B cell (primary cell): ENCODE measurements around the gene IL13. TPM values are rescaled to one million over a fixed set of nuclear protein-coding genes. Genes with fewer than 3 reads are reported as not detected.
"Not testable (repeated sequence)": the region's sequence is repeated elsewhere in the genome, so short reads cannot be mapped to it uniquely, and the experiment has no call there.

Experiments
- ATAC-seq: fragments of 200-7000 bp; cut with Tn5 transposase; one replicate; pipeline ENCODE4 v1.10.0; 2021; ENCODE audit warnings: low read depth, mild to moderate bottlenecking, moderate number of reproducible peaks, moderate library complexity
- CTCF ChIA-PET: fragments of 350-600 bp; sonication (Branson Sonifier 250); formaldehyde crosslinking; loops from one replicate; lab custom pipeline; 2021; ENCODE audit warnings: antibody characterized with exemption, inconsistent platforms; lab: Charles Lee
- POLR2A ChIA-PET: fragments of 350-600 bp; sonication (Branson Sonifier 250); formaldehyde crosslinking; loops from one replicate; lab custom pipeline; 2021; ENCODE audit warnings: antibody characterized with exemption; lab: Charles Lee
- DNase-seq: peaks from one replicate; pipeline ENCODE4 v3.0.0; 2013
- H2AFZ ChIP-seq: 2 replicates; pipeline ENCODE4 v1.6.1; 2012; ENCODE audit warnings: mild to moderate bottlenecking, low read depth, low read length; ENCODE audit not compliant: insufficient read depth, poor library complexity, severe bottlenecking
- H3K27ac ChIP-seq, 2 donors: 1 replicate in 1 of 2; 2 replicates in 1 of 2; pipeline ENCODE4 v1.5.1; 2012 to 2013; ENCODE audit warnings: low read length in 2 of 2, mild to moderate bottlenecking in 2 of 2, moderate library complexity in 1 of 2
- H3K27me3 ChIP-seq, 4 experiments: fragments of 200-600 bp in 1 of 4; sonication (generic) in 1 of 4; replicated peaks in 1 of 4; 1 replicate in 2 of 4; 2 replicates in 2 of 4; pipeline versions ENCODE4 v1.6.1 to v1.7.0; 2013 to 2016; ENCODE audit warnings: low read length in 3 of 4, mild to moderate bottlenecking in 2 of 4, mixed read lengths in 1 of 4, moderate library complexity in 1 of 4; ENCODE audit not compliant: insufficient read depth in 4 of 4, control insufficient read depth in 3 of 4; ENCODE audit errors: control extremely low read depth in 1 of 4
- H3K36me3 ChIP-seq, 2 experiments: replicated peaks in 1 of 2; 1 replicate in 1 of 2; 2 replicates in 1 of 2; pipeline versions ENCODE4 v1.6.1 to v1.7.1; 2013; ENCODE audit warnings: low read length in 1 of 2; ENCODE audit not compliant: insufficient read depth in 2 of 2, control insufficient read depth in 1 of 2; ENCODE audit errors: control extremely low read depth in 1 of 2, extremely low read depth in 1 of 2
- H3K4me1 ChIP-seq, 2 donors: fragments of 200-600 bp in 1 of 2; sonication (generic) in 1 of 2; 1 replicate in 1 of 2; 2 replicates in 1 of 2; pipeline versions ENCODE4 v1.5.1 to v1.6.1; 2013 to 2017; ENCODE audit warnings: low read length in 2 of 2; ENCODE audit not compliant: control insufficient read depth in 2 of 2, insufficient read depth in 2 of 2
- H3K4me2 ChIP-seq: replicated peaks from 2 replicates; pipeline ENCODE3; 2012; ENCODE audit warnings: mild to moderate bottlenecking, low read depth, low read length; ENCODE audit not compliant: poor library complexity, severe bottlenecking
- H3K4me3 ChIP-seq, 5 experiments: fragments of 200-600 bp in 1 of 5; sonication (generic) in 1 of 5; 1 replicate in 3 of 5; 2 replicates in 2 of 5; pipeline versions ENCODE4 v1.5.1 to v1.7.0; 2011 to 2016; ENCODE audit warnings: low read length in 4 of 5, mild to moderate bottlenecking in 4 of 5, low read depth in 2 of 5, control low read depth in 1 of 5, moderate library complexity in 1 of 5; ENCODE audit not compliant: insufficient read depth in 1 of 5; ENCODE audit errors: control extremely low read depth in 1 of 5, extremely low read depth in 1 of 5
- H3K79me2 ChIP-seq: fragments of 200-600 bp; sonication (generic); one replicate; pipeline ENCODE4 v1.6.0; 2016; ENCODE audit warnings: low read length; ENCODE audit not compliant: control insufficient read depth, insufficient read depth
- H3K9ac ChIP-seq: fragments of 200-600 bp; sonication (generic); 2 replicates; pipeline ENCODE4 v1.6.1; 2017; ENCODE audit warnings: mild to moderate bottlenecking, low read length, moderate library complexity
- H3K9me3 ChIP-seq, 3 donors: one replicate each; pipeline versions ENCODE4 v1.6.1 to v1.7.1; 2013; ENCODE audit warnings: low read length in 2 of 3; ENCODE audit not compliant: control insufficient read depth in 2 of 3, insufficient read depth in 1 of 3; ENCODE audit errors: control extremely low read depth in 1 of 3
- H4K20me1 ChIP-seq: 2 replicates; pipeline ENCODE4 v1.6.0; 2012; ENCODE audit warnings: mild to moderate bottlenecking, low read length; ENCODE audit not compliant: insufficient read depth, control insufficient read depth, poor library complexity, severe bottlenecking
- H3K27ac Mint-ChIP-seq: one replicate; pipeline ENCODE4 v1.8.0; 2021; ENCODE audit warnings: mixed read lengths
- H3K27me3 Mint-ChIP-seq: one replicate; pipeline ENCODE4 v1.8.0; 2021; ENCODE audit warnings: mixed read lengths
- H3K4me1 Mint-ChIP-seq: one replicate; pipeline ENCODE4 v1.8.0; 2021; ENCODE audit warnings: mixed read lengths
- H3K4me3 Mint-ChIP-seq: one replicate; pipeline ENCODE4 v1.8.0; 2021; ENCODE audit warnings: mixed read lengths
- H3K9me3 Mint-ChIP-seq: one replicate; pipeline ENCODE4 v1.8.0; 2022; ENCODE audit warnings: mixed read lengths; ENCODE audit not compliant: insufficient read depth
- EZH2 ChIP-seq: IDR thresholded peaks from 2 replicates; pipeline ENCODE4 v1.6.1; 2012; ENCODE audit warnings: borderline replicate concordance, low read depth, mild to moderate bottlenecking, moderate library complexity, low read length; ENCODE audit not compliant: insufficient read depth, poor library complexity, severe bottlenecking
- WGBS: methylation state at CpG from one replicate; pipeline ENCODE4 v1.1.5; 2013; ENCODE audit warnings: missing lambda C conversion rate; ENCODE audit not compliant: insufficient coverage; 5-methylcytosine and 5-hydroxymethylcytosine counted together
- intact Hi-C: fragments of 100-400 bp; cut with micrococcal nuclease; formaldehyde crosslinking; loops from one replicate; pipeline ENCODE4 v1.10.0; 2022
- polyA plus RNA-seq: library from polyadenylated mRNA; depleted of rRNA; stranded (reverse); fragments of >200 nt; gene quantifications from 2 replicates; pipeline ENCODE4 v1.2.3, GENCODE V29; 2012
- total RNA-seq, 2 donors: library from RNA; stranded (reverse); fragments of 120-200 nt in 1 of 2; gene quantifications; 1 replicate in 1 of 2; 2 replicates in 1 of 2; pipeline versions ENCODE4 v1.2.3 to v1.2.4, GENCODE V29; 2013 to 2022
- TF ChIP-seq, protein P1 (sequence below): fragments of 200-600 bp; IDR thresholded peaks from one replicate; pipeline ENCODE4 v1.8.0; 2022; ENCODE audit warnings: antibody characterized with exemption, mild to moderate bottlenecking

IL13 gene
- total and polyA plus RNA-seq, 2 donors (not counting 1 experiment from before 2014, with no cell fraction given): 0.42 to 0.45 TPM

GRCh38 chr5:132690156-132690555 is 32.2 kb downstream of the IL13 start:
- no peaks in the 10 kb centered on the region for H3K36me3 ChIP-seq
- peaks cover 0 to 7% of the 10 kb centered on the region in 2 donors for H3K4me1 ChIP-seq
- Mint-ChIP-seq H3K4me3 (no peak overlapping the region), H3K27ac (no peak overlapping the region), H3K9me3 (peaks cover 2% of the 10 kb centered on the region), H3K4me1 (peaks cover 21% of the 10 kb centered on the region), H3K27me3 (peaks cover 3% of the 10 kb centered on the region)
- no peaks in the 10 kb centered on the region for H4K20me1 ChIP-seq
- ChIA-PET POLR2A (no interaction called here), CTCF (no interaction called here)
- ATAC-seq: no peak
- TF ChIP-seq, protein P1, sequence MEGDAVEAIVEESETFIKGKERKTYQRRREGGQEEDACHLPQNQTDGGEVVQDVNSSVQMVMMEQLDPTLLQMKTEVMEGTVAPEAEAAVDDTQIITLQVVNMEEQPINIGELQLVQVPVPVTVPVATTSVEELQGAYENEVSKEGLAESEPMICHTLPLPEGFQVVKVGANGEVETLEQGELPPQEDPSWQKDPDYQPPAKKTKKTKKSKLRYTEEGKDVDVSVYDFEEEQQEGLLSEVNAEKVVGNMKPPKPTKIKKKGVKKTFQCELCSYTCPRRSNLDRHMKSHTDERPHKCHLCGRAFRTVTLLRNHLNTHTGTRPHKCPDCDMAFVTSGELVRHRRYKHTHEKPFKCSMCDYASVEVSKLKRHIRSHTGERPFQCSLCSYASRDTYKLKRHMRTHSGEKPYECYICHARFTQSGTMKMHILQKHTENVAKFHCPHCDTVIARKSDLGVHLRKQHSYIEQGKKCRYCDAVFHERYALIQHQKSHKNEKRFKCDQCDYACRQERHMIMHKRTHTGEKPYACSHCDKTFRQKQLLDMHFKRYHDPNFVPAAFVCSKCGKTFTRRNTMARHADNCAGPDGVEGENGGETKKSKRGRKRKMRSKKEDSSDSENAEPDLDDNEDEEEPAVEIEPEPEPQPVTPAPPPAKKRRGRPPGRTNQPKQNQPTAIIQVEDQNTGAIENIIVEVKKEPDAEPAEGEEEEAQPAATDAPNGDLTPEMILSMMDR: no peak
- no peak for TF ChIP-seq EZH2
- no peaks in the 10 kb centered on the region for H3K79me2 ChIP-seq
- H3K4me3 ChIP-seq: no peak overlapping the region
- no peak overlapping the region for H3K27ac ChIP-seq
- no CpG with 5 or more reads among the region's 3 CpGs for WGBS
- H3K9ac ChIP-seq: no peak overlapping the region
- intact Hi-C loops: no loop called here
- no peak overlapping the region for H3K4me2 ChIP-seq
- DNase-seq: no peak
- H3K27me3 ChIP-seq: no peaks in the 10 kb centered on the region
- H2AFZ ChIP-seq: no peak overlapping the region
- no peaks in the 10 kb centered on the region for H3K9me3 ChIP-seq

- H3K4me2 ChIP-seq, POLR2A ChIA-PET, CTCF ChIA-PET, H3K4me3 Mint-ChIP-seq, H3K27ac ChIP-seq, H3K9me3 ChIP-seq, intact Hi-C loops, H3K9me3 Mint-ChIP-seq, H3K4me3 ChIP-seq, H3K79me2 ChIP-seq, DNase-seq, ATAC-seq, H3K27ac Mint-ChIP-seq, H3K36me3 ChIP-seq, H4K20me1 ChIP-seq, H3K27me3 Mint-ChIP-seq, H2AFZ ChIP-seq, H3K4me1 ChIP-seq, H3K27me3 ChIP-seq, H3K9ac ChIP-seq: not testable (repeated sequence)
- peaks cover 20% of the 10 kb centered on the region for H3K4me1 Mint-ChIP-seq
- WGBS: 100% methylated on average over 2 of the region's 5 CpGs
Measured at GRCh38 chr5:132691755-132692631, 34.0 kb downstream of the IL13 start.
